Panc1 (cell line): Measurements from ENCODE around the gene MPPED1.

Source experiments
- POLR2AphosphoS5 ChIP-seq: IDR thresholded peaks from 2 replicates; pipeline ENCODE4 v1.6.1; 2012; ENCODE audit warnings: mild to moderate bottlenecking, low read depth, low read length, moderate library complexity
- REST ChIP-seq, 2 experiments: IDR thresholded peaks; 2 replicates each; pipeline ENCODE4 v1.6.1; 2011 to 2012; ENCODE audit warnings: low read depth in 2 of 2, control low read depth in 1 of 2, low read length in 1 of 2, mild to moderate bottlenecking in 1 of 2, moderate library complexity in 1 of 2; ENCODE audit not compliant: insufficient read depth in 1 of 2
- SIN3A ChIP-seq: IDR thresholded peaks from 2 replicates; pipeline ENCODE4 v1.6.1; 2012; ENCODE audit warnings: low read depth, mild to moderate bottlenecking, low read length, moderate library complexity, borderline replicate concordance; ENCODE audit not compliant: insufficient read depth
- TCF7L2 ChIP-seq: IDR thresholded peaks from 2 replicates; pipeline ENCODE4 v1.6.1; 2011; ENCODE audit warnings: mild to moderate bottlenecking, low read depth, low read length, inconsistent platforms
- TF ChIP-seq, protein P1 (sequence below): fragments of 450-650 bp; IDR thresholded peaks from 2 replicates; pipeline ENCODE4 v1.5.1; 2017; ENCODE audit warnings: mild to moderate bottlenecking

DNA sequence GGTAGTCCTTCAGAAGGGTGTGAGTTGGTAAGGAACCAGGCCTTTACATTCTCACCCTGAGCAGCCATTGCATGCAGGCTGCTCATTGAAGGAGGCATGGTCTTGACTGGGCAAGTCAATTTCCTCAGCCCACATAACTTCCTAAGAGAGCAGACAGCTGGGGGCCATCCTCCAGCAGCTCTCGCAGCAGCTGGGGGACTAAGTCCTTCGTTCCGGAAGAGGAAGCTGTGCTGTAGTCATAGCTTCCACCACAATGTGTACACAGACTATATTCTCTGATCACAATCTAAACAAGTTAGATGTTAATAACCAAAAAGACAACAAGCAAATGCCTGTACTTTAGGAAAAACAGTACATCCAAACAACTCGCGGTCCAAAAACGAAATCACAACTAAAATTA is 30.1 kb upstream of the MPPED1 start:
- TF ChIP-seq, protein P1, sequence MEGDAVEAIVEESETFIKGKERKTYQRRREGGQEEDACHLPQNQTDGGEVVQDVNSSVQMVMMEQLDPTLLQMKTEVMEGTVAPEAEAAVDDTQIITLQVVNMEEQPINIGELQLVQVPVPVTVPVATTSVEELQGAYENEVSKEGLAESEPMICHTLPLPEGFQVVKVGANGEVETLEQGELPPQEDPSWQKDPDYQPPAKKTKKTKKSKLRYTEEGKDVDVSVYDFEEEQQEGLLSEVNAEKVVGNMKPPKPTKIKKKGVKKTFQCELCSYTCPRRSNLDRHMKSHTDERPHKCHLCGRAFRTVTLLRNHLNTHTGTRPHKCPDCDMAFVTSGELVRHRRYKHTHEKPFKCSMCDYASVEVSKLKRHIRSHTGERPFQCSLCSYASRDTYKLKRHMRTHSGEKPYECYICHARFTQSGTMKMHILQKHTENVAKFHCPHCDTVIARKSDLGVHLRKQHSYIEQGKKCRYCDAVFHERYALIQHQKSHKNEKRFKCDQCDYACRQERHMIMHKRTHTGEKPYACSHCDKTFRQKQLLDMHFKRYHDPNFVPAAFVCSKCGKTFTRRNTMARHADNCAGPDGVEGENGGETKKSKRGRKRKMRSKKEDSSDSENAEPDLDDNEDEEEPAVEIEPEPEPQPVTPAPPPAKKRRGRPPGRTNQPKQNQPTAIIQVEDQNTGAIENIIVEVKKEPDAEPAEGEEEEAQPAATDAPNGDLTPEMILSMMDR = no peak
- TF ChIP-seq REST (IDR thresholded peaks at IDR 0.05; ENCODE audit: insufficient read depth in 1 of 2, low read depth in 2 of 2, low read length in 1 of 2) (no peak), POLR2AphosphoS5 (no peak), TCF7L2 (no peak), SIN3A (no peak)
